HepG2 (cell line): Measurements from ENCODE around the gene COMT. TPM values are rescaled to one million over a fixed set of nuclear protein-coding genes. Genes with fewer than 3 reads are reported as not detected.

Source experiments
- ATAD3A ChIP-seq: sonication (generic); formaldehyde crosslinking; IDR thresholded peaks from 2 replicates; pipeline ENCODE4 v1.4.0; 2020; ENCODE audit warnings: missing genetic modification reagents
- ATF7-NPFF ChIP-seq: sonication (generic); formaldehyde crosslinking; IDR thresholded peaks from 2 replicates; pipeline ENCODE4 v1.8.1; 2023; ENCODE audit warnings: mild to moderate bottlenecking, low read depth, missing genetic modification reagents, moderate library complexity
- CEBPB ChIP-seq: IDR thresholded peaks from 2 replicates; pipeline ENCODE4 v1.6.1; 2011; ENCODE audit warnings: low read depth, low read length, improper control_type of control experiment, borderline replicate concordance
- FLYWCH1 ChIP-seq: sonication (generic); formaldehyde crosslinking; IDR thresholded peaks from 2 replicates; pipeline ENCODE4 v1.8.1; 2023; ENCODE audit warnings: mild to moderate bottlenecking, missing genetic modification reagents
- JUND ChIP-seq: sonication (generic); formaldehyde crosslinking; IDR thresholded peaks from 2 replicates; pipeline ENCODE4 v1.8.0; 2022; ENCODE audit warnings: mild to moderate bottlenecking, missing genetic modification reagents
- KDM1A ChIP-seq: IDR thresholded peaks from 2 replicates; pipeline ENCODE4 v1.6.1; 2016; ENCODE audit warnings: missing compliant biosample characterization
- KDM5B ChIP-seq: sonication (generic); formaldehyde crosslinking; IDR thresholded peaks from 2 replicates; pipeline ENCODE4 v1.4.0; 2020; ENCODE audit warnings: missing genetic modification reagents, mild to moderate bottlenecking, borderline replicate concordance
- SAFB2 ChIP-seq: sonication (generic); formaldehyde crosslinking; IDR thresholded peaks from 2 replicates; pipeline ENCODE4 v1.5.1; 2020; ENCODE audit warnings: missing genetic modification reagents, low read depth, mild to moderate bottlenecking, borderline replicate concordance
- TCF7L2 ChIP-seq: IDR thresholded peaks from 2 replicates; pipeline ENCODE4 v1.6.1; 2011; ENCODE audit warnings: mild to moderate bottlenecking, low read depth, low read length, moderate library complexity
- TEF ChIP-seq: sonication (generic); formaldehyde crosslinking; IDR thresholded peaks from 2 replicates; pipeline ENCODE4 v1.5.0; 2020; ENCODE audit warnings: missing genetic modification reagents
- TGIF2 ChIP-seq: IDR thresholded peaks from 2 replicates; pipeline ENCODE4 v1.6.1; 2016; ENCODE audit warnings: control low read depth, missing compliant biosample characterization
- ZFP36L2 ChIP-seq: sonication (generic); formaldehyde crosslinking; IDR thresholded peaks from 2 replicates; pipeline ENCODE4 v1.4.0; 2020; ENCODE audit warnings: missing genetic modification reagents
- ZFP37 ChIP-seq: sonication (generic); formaldehyde crosslinking; IDR thresholded peaks from 2 replicates; pipeline ENCODE4 v1.4.0; 2020; ENCODE audit warnings: missing genetic modification reagents, borderline replicate concordance
- ZMAT5 ChIP-seq: sonication (generic); formaldehyde crosslinking; IDR thresholded peaks from 2 replicates; pipeline ENCODE4 v1.5.0; 2020; ENCODE audit warnings: mild to moderate bottlenecking, low read depth, missing genetic modification reagents, borderline replicate concordance
- ZNF564 ChIP-seq: sonication (generic); formaldehyde crosslinking; IDR thresholded peaks from 2 replicates; pipeline ENCODE4 v1.8.1; 2023; ENCODE audit warnings: mild to moderate bottlenecking, missing genetic modification reagents
- ZNF773 ChIP-seq: sonication (generic); formaldehyde crosslinking; IDR thresholded peaks from 2 replicates; pipeline ENCODE4 v1.4.0; 2020; ENCODE audit warnings: missing genetic modification reagents, borderline replicate concordance
- ZNF780A ChIP-seq: sonication (generic); formaldehyde crosslinking; IDR thresholded peaks from 2 replicates; pipeline ENCODE4 v1.8.0; 2022; ENCODE audit warnings: mild to moderate bottlenecking, missing genetic modification reagents, moderate library complexity
- ZNF816 ChIP-seq: sonication (generic); formaldehyde crosslinking; IDR thresholded peaks from 2 replicates; pipeline ENCODE4 v1.8.0; 2022; ENCODE audit warnings: missing genetic modification reagents, mild to moderate bottlenecking, borderline replicate concordance
- ZNF891 ChIP-seq: sonication (generic); formaldehyde crosslinking; IDR thresholded peaks from 2 replicates; pipeline ENCODE4 v1.5.0; 2020; ENCODE audit warnings: mild to moderate bottlenecking, missing genetic modification reagents
- polyA plus RNA-seq, 8 experiments: library from polyadenylated mRNA; depleted of rRNA in 3 of 8; stranded (reverse) in 7 of 8; unstranded in 1 of 8; fragments of >200 nt; fragmentation: Illumina TruSeq in 4 of 8; extraction: Trizol in 4 of 8; gene quantifications; 2 replicates each; pipeline versions ENCODE4 v1.2.1 to v1.2.3, GENCODE V29; 2011 to 2016; ENCODE audit warnings: low read depth in 4 of 8, missing spikeins in 1 of 8, mixed read lengths in 1 of 8; ENCODE audit not compliant: insufficient read depth in 1 of 8
- total RNA-seq, 5 experiments: library from RNA; depleted of rRNA; stranded (reverse); fragments of >200 nt; fragmentation: Illumina TruSeq; extraction: Trizol; gene quantifications; 2 replicates each; pipeline ENCODE4 v1.2.3, GENCODE V29; 2016; ENCODE audit warnings: low read depth in 1 of 5
- TF ChIP-seq, protein P1 (sequence below), 2 experiments: sonication (generic) in 1 of 2; formaldehyde crosslinking in 1 of 2; IDR thresholded peaks; 2 replicates each; pipeline versions ENCODE4 v1.4.0 to v1.6.1; 2016 to 2020; ENCODE audit warnings: borderline replicate concordance in 1 of 2, low read depth in 1 of 2, mild to moderate bottlenecking in 1 of 2, missing genetic modification reagents in 1 of 2
- TF ChIP-seq, protein P2 (sequence below): sonication (generic); formaldehyde crosslinking; IDR thresholded peaks from 2 replicates; pipeline ENCODE4 v1.4.0; 2020; ENCODE audit warnings: mild to moderate bottlenecking, missing genetic modification reagents
- TF ChIP-seq, protein P3 (sequence below): sonication (generic); formaldehyde crosslinking; IDR thresholded peaks from 2 replicates; pipeline ENCODE4 v1.4.0; 2020; ENCODE audit warnings: missing genetic modification reagents, borderline replicate concordance

The COMT gene
- total and polyA plus RNA-seq, 2 of the 13 experiments (the other 11 are each of a cell fraction or from before 2014, with no cell fraction given): 156 to 162 TPM

DNA sequence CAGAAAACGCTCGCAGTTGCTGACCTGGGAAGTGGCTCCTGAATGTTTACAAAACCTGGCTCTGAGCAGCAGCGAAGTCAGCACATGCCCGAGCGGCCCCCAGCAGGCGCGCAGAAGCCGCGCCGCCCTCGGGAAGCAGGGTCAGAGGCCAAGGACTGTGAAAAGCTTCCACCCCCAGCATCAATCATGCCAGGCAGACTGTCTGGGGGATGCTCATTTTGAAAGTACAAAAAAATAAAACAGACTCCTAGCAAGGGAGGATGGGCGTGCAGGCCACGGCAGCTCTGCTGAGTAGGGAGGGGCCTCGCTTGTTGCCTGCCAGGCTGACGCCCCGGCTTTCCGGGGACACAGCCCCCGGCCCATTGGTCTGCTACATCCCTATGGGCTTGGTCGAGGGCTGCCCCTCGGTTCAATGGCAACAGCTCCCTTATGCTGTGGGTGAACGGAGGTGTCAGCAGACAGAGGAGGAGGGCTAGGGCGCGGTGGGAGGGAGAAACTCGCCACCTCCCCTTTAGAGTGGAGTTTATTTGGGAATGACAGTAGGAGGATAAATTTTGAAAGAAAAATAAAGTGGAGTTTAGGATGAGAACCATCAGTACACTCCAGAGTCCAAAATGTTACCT, 49.2 kb upstream of the COMT start (continued):
- TF ChIP-seq, protein P1, sequence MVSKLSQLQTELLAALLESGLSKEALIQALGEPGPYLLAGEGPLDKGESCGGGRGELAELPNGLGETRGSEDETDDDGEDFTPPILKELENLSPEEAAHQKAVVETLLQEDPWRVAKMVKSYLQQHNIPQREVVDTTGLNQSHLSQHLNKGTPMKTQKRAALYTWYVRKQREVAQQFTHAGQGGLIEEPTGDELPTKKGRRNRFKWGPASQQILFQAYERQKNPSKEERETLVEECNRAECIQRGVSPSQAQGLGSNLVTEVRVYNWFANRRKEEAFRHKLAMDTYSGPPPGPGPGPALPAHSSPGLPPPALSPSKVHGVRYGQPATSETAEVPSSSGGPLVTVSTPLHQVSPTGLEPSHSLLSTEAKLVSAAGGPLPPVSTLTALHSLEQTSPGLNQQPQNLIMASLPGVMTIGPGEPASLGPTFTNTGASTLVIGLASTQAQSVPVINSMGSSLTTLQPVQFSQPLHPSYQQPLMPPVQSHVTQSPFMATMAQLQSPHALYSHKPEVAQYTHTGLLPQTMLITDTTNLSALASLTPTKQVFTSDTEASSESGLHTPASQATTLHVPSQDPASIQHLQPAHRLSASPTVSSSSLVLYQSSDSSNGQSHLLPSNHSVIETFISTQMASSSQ (IDR thresholded peaks at IDR 0.05; ENCODE audit: low read depth): no peak
- TF ChIP-seq, protein P1 (CRISPR knock-in tag; IDR thresholded peaks at IDR 0.05; ENCODE audit: borderline replicate concordance): peak; percentile 76
- TF ChIP-seq TCF7L2: no peak
- peak; percentile 96; the same call in 1 of the 2 replicates for TF ChIP-seq FLYWCH1 (CRISPR knock-in tag)
- TF ChIP-seq ZFP37: peak; percentile 99
- peak; percentile 72; the same call in 1 of the 2 replicates for TF ChIP-seq JUND (CRISPR knock-in tag)
- peak; percentile 96 for TF ChIP-seq ATF7-NPFF (CRISPR knock-in tag)
- 0 out of 2 replicates have a peak, but pooled peaks have one; percentile 49 for TF ChIP-seq ZMAT5 (CRISPR knock-in tag)
- peak; percentile 98 for TF ChIP-seq ZNF773
- TF ChIP-seq TEF (CRISPR knock-in tag): peak; percentile 89
- TF ChIP-seq CEBPB: no peak
- TF ChIP-seq, protein P2, sequence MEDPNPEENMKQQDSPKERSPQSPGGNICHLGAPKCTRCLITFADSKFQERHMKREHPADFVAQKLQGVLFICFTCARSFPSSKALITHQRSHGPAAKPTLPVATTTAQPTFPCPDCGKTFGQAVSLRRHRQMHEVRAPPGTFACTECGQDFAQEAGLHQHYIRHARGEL: peak; percentile 95
- TF ChIP-seq, protein P3, sequence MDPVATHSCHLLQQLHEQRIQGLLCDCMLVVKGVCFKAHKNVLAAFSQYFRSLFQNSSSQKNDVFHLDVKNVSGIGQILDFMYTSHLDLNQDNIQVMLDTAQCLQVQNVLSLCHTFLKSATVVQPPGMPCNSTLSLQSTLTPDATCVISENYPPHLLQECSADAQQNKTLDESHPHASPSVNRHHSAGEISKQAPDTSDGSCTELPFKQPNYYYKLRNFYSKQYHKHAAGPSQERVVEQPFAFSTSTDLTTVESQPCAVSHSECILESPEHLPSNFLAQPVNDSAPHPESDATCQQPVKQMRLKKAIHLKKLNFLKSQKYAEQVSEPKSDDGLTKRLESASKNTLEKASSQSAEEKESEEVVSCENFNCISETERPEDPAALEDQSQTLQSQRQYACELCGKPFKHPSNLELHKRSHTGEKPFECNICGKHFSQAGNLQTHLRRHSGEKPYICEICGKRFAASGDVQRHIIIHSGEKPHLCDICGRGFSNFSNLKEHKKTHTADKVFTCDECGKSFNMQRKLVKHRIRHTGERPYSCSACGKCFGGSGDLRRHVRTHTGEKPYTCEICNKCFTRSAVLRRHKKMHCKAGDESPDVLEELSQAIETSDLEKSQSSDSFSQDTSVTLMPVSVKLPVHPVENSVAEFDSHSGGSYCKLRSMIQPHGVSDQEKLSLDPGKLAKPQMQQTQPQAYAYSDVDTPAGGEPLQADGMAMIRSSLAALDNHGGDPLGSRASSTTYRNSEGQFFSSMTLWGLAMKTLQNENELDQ (CRISPR knock-in tag): no peak
- peak; percentile 88 for TF ChIP-seq SAFB2
- TF ChIP-seq ZNF816: peak; percentile 98
- peak; percentile 94; the same call in 1 of the 2 replicates for TF ChIP-seq ZFP36L2
- peak; percentile 88 for TF ChIP-seq ZNF891
- TF ChIP-seq KDM1A (CRISPR knock-in tag): peak; percentile 68
- peak; percentile 91; the same call in 1 of the 2 replicates for TF ChIP-seq ATAD3A (CRISPR knock-in tag)
- peak; percentile 89 for TF ChIP-seq TGIF2 (CRISPR knock-in tag)
- TF ChIP-seq ZNF780A (CRISPR knock-in tag): no peak
- TF ChIP-seq KDM5B (CRISPR knock-in tag): peak; percentile 100
- TF ChIP-seq ZNF564: peak; percentile 95; the same call in 1 of the 2 replicates
